ENCODE measurements around the gene MINK1. TPM values are rescaled to one million over a fixed set of nuclear protein-coding genes. Genes with fewer than 3 reads are reported as not detected.
"Not testable (repeated sequence)": the region's sequence is repeated elsewhere in the genome, so short reads cannot be mapped to it uniquely, and the experiment has no call there.

The MINK1 gene
- total RNA-seq, 1 donor from 2014 or later: 74.7 TPM

GRCh38 chr17:4810696-4811290 lies 22.3 kb upstream of the MINK1 start:
- DNase-seq (ENCODE audit: extremely low read depth, low read depth, low spot score): no peak

DNA sequence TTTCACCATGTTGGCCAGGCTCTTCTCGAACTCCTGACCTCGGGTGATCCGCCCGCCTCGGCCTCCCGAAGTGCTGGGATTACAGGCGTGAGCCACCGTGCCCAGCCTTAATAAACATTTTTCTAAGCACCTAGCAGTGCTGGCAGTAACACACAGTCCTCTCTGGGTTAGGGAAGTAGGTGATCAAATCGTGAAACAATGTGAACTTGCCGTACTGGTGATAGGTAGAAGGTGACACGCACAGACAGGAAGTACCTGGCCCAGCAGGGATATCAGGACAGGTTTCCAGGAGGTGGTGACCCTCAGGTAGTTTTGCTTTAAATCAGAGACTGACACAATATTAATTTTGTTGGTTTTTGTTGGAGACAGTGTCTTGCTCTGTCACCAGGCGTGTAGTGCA lies 21.7 kb upstream of the MINK1 start:
- DNase-seq (ENCODE audit: extremely low read depth, low read depth, low spot score): no peak

- no peak for DNase-seq (ENCODE audit: extremely low read depth, low read depth, low spot score)
Measured at GRCh38 chr17:4812690-4813089, 20.4 kb upstream of the MINK1 start.

DNA sequence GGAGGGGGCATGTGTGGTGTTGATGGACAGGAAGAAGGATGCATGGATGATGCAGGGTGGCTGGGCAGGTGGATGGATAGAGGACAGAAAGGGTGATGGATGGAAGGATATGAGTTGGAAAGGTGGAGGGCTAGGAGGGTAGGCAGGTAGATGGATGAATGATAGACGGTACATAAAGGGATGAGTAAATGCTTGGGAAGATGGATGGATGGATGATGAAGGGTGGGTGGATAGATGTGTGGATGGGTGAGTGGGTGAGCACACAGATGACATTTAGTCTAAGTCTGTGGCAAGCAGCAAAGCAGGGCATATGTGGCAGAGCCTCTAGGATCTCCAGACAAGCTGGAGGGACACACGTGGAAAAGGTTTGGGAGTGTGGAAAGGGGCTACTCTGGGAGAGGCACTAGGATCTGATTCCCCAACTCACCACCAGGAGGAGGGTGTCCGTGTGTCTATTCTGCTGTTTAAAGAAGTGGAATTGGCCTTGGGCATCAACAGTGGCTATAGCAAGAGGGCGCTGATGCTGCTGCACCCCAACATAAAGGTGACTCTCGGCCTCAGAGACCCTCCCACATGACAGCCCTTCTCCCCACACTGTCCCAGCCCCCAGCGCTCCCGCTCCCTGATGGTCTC lies 18.0 kb upstream of the MINK1 start:
- no peak for DNase-seq (ENCODE audit: extremely low read depth, low read depth, low spot score)

DNA sequence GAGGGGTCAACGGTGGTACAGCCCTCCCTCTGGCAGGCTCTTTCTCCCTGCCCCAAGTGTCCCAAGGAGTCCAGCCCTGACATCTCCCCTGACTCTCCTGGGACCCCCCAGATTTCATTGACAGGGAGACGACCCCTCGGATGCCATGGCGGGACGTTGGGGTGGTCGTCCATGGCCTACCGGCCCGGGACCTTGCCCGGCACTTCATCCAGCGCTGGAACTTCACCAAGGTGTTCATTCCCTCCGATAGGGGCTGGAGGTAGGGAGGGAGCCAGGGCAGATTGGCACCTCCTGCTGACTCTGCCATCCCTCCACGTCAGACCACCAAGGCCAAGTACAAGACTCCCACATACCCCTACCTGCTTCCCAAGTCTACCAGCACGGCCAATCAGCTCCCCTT lies 16.3 kb upstream of the MINK1 start:
- DNase-seq (ENCODE audit: extremely low read depth, low read depth, low spot score): no peak

GRCh38 chr17:4818276-4818675 lies 14.9 kb upstream of the MINK1 start:
- no peak for DNase-seq (ENCODE audit: extremely low read depth, low read depth, low spot score)

- no peak for DNase-seq (ENCODE audit: extremely low read depth, low read depth, low spot score)
Measured at GRCh38 chr17:4822835-4823234, 10.3 kb upstream of the MINK1 start.

GRCh38 chr17:4823373-4824089 lies 9.6 kb upstream of the MINK1 start:
- DNase-seq (ENCODE audit: extremely low read depth, low read depth, low spot score): no peak

DNA sequence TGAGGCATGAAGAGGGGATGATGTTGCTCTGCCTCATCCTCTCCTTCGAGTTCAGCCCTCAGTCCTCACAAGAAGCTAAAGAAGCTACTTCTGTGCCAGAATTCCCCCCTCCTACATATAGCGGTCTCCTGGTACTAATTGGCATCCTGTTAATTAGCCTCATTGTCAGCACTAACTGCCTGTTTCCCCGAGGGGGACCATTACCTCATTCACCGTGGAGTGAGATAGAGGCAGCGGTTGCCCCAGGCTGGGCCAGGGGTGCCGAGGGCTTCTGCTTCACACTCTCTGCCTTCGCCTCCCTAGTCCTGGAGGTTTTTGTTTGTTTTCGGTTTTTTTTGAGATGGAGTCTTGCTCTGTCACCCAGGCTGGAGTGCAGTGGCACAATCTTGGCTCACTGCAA lies 5.7 kb upstream of the MINK1 start:
- no peak for DNase-seq (ENCODE audit: extremely low read depth, low read depth, low spot score)

GRCh38 chr17:4832829-4833177 lies 337 bp upstream of the MINK1 start:
- DNase-seq (ENCODE audit: extremely low read depth, low read depth, low spot score): not testable (repeated sequence)

GRCh38 chr17:4833941-4834680 lies 971 bp downstream of the MINK1 start:
- no peak for DNase-seq (ENCODE audit: extremely low read depth, low read depth, low spot score)

GRCh38 chr17:4834681-4835020 lies 1.5 kb downstream of the MINK1 start:
- no peak for DNase-seq (ENCODE audit: extremely low read depth, low read depth, low spot score)

GRCh38 chr17:4836221-4836620 lies 3.1 kb downstream of the MINK1 start:
- DNase-seq (ENCODE audit: extremely low read depth, low read depth, low spot score): no peak

DNA sequence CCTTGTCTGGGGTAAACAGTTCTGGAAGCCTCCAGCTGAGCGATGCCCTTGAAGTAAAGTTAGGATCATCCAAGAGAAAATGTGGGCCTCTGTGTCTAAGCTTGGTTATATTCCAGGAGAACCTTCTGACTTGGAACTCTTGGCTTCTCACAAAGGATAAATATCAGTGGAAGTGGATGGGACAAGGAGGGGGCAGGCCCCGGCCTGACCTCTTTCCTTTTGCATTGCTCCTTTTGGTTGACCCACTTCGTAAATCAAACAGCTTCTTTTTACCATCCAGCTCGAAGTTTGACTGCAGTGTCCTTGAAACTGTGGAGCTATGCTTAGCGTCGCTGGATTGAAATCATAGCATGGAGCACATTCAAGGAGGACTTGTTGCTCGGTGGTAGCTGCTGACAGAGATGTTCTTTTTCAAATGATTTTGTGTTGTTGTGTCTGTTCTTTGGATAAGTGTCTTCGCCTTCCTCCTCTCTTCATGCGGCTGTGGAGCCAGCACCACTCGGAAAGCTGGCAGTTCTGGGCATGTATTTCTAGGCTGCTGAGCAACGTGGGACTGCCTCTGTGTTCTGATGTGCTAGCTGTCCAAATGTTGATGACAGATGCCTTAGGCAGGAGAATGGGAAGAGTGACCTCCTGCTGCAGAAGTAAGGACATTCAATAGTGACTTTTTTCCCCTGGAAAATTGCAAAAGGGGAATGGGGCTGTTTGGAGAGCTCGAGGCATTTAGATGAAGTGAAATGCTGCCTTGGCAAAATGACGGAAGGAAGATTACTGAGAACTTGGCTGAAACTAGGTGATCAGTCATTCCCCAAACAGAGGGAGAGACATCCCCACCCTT lies 4.5 kb downstream of the MINK1 start:
- DNase-seq (ENCODE audit: extremely low read depth, low read depth, low spot score): no peak

- DNase-seq (ENCODE audit: extremely low read depth, low read depth, low spot score): no peak
Measured at GRCh38 chr17:4838309-4838785, 5.2 kb downstream of the MINK1 start.

DNA sequence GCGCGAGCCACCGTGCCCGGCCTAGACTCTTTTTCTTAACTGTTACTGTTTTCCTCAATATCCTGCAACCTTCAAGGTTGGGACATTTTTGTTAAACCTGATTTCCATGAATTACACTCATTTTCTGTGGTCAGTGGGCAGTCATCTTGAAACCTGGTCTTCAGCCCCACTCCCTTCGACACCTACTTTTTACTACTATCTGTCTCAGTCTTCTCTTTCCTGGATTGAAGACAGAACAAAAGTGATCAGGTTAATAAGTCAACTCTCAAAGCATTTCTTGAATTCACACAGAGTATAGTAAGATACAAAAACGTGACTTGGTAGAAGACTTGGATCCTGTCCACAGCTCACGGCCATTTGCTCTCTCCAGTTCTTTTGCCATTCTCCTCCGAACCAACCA lies 6.1 kb downstream of the MINK1 start:
- DNase-seq (ENCODE audit: extremely low read depth, low read depth, low spot score): no peak

DNA sequence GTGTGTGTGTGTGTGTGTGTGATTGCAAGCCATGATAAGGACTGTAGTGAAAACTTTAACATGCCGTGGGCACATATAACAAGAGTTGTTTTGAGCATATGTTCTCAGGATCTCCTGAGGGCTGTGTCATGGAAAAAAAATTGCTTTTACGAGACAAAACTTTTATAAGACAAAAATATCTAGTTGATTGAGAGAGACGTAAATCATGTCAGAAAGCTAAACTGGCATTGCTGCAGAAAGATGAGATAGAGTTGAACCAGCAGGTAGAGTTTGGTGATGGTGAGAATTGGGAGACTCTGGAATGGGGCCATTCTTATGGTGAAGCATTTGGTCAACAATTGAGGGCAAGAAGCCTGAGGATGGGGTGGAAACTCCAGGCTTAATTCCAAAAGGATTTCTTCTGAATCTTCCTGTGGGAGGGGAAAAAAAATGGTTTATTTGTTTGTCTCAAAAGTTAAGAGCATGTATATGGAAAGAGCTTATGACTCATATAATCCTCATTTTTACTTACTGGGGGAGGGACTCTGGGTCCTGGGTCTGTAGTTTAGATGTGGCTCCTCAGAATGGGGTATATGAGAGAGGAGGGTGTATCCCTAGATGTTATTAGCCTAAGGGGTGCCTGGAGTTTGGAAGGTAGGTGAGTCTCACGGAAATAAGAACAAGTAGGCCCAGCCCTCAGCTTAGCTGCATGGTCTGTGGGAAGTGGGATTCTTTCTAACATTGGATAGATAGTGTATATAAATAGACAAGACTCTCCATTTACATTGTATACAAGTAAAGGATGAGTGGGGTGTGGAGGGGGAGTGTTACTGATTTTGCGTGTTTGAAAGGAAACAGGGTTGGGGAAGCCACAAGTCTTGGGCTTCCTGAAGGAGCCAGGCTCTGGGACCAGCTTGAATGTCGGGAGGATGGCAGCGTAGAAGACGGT lies 7.1 kb downstream of the MINK1 start:
- no peak for DNase-seq (ENCODE audit: extremely low read depth, low read depth, low spot score)

- DNase-seq (ENCODE audit: extremely low read depth, low read depth, low spot score): no peak
Measured at GRCh38 chr17:4840893-4841242, 7.7 kb downstream of the MINK1 start.

DNA sequence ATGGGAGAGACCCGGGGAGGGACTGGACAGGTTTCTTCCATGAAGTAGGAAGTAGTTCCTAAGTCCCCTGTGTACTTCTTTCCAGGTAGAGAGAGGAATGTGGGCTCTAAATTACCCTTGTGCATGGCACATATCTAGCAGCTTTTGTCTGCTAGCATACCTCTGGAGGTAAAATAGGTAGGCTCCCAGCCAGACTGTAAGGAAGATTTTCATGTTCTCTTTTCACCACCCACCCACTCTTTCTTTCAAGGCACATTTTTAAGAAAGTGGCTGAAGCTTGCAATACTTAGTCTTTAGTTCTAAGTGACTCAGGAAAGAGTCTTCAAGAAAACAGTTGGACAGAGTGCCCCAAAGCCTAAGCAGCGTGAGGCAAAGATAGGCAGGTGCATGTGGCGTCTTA lies 9.2 kb downstream of the MINK1 start:
- no peak for DNase-seq (ENCODE audit: extremely low read depth, low read depth, low spot score)
